Measurements from ENCODE around the gene PRSS33. TPM values are rescaled to one million over a fixed set of nuclear protein-coding genes. Genes with fewer than 3 reads are reported as not detected.

The PRSS33 gene, protein sequence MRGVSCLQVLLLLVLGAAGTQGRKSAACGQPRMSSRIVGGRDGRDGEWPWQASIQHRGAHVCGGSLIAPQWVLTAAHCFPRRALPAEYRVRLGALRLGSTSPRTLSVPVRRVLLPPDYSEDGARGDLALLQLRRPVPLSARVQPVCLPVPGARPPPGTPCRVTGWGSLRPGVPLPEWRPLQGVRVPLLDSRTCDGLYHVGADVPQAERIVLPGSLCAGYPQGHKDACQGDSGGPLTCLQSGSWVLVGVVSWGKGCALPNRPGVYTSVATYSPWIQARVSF
- polyA plus RNA-seq (2013, experiment 1 of 2) = not detected
- not detected for polyA plus RNA-seq (2013, experiment 2 of 2)

DNA sequence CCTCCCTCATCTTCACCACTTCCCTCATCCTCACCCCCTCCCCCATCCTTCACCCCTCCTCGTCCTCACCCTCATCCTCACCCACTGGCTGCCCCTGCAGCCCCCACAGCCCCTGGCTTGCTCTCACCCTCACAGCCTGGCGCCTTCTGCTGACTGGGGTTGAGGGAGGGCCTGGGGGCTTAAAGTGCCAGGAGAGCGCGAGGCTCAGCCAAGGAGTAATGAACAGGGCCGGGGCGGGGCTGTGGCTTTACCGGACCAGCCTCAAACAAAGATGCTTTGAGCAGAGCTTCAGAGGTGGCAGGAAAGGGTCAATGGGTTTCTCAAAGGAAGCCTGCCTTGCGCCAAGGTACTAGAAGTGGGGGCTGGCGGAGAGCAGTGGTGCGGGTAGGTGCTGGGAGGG lies at the start of gene PRSS33:
PRSS33 (minus strand) TSS at position 155 of the 400 bp plus-strand sequence. CDS start 1,013 bp downstream, outside the sequence.
- no peaks in the 10 kb centered on the region for H3K9me3 ChIP-seq (ENCODE audit: control insufficient read depth, low read length)
- H3K4me3 ChIP-seq (ENCODE audit: extremely low read depth, insufficient read depth, low read length, poor library complexity, severe bottlenecking) = no peak within 1 kb of the TSS
- H3K36me3 ChIP-seq (ENCODE audit: control insufficient read depth, insufficient read depth, low read length) = no peaks in the 10 kb centered on the region
- 49 to 55% methylated on average over 7 to 8 of the region's 10 CpGs for WGBS, 2 experiments (ENCODE audit: insufficient coverage in 2 of 2)
- H3K27ac ChIP-seq (ENCODE audit: low read depth, low read length, severe bottlenecking) = no peak within 1 kb of the TSS
- no peaks in the 10 kb centered on the region for H3K4me1 ChIP-seq (ENCODE audit: control insufficient read depth, insufficient read depth, low read length, poor library complexity, severe bottlenecking)

DNA sequence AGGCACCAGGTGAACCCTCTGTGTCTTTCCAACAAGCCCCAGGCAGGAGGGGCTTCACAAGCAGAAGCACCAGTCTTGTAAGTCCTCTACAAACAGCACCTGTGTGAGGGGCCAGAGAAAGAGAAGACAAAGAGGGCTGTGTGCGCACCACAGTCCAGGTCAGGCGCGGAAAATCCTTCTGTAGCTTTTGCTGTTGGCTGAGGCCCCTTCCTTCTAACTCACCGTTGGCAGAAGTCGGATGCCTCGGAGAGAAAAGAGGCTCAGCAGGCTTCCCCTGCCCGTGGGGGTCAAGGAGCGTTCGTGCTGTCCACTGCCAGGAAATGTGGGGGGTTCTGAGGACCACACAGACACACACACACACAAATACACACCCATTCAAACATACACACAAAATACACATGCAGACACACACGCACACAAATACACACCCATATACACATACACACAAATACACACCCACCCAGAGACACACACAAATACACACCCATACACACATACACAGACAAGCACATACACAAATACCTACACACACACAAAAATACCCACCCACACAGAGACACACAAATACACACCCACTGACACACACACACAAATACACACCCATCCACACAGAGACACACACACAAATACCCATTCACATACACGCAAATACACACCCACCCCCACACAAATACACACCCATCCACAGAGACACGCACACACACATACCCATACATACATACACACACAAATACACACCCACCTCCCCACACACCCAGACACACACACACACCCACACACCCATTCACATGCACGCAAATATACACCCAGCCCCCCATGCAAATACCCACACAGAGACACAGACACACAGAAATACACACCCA lies 49.5 kb upstream of the PRSS33 start:
- no peaks in the 10 kb centered on the region for H3K36me3 ChIP-seq (ENCODE audit: control insufficient read depth, insufficient read depth, low read length)
- H3K9me3 ChIP-seq (ENCODE audit: control insufficient read depth, low read length) = no peaks in the 10 kb centered on the region
- peaks cover 15% of the 10 kb centered on the region for H3K4me1 ChIP-seq (ENCODE audit: control insufficient read depth, insufficient read depth, low read length, poor library complexity, severe bottlenecking)
- H3K27ac ChIP-seq (ENCODE audit: low read depth, low read length, severe bottlenecking) = no peak overlapping the region
- no peak overlapping the region for H3K4me3 ChIP-seq (ENCODE audit: extremely low read depth, insufficient read depth, low read length, poor library complexity, severe bottlenecking)
- 81 to 95% methylated on average over 7 to 10 of the region's 13 CpGs for WGBS, 2 experiments (ENCODE audit: insufficient coverage in 2 of 2)

DNA sequence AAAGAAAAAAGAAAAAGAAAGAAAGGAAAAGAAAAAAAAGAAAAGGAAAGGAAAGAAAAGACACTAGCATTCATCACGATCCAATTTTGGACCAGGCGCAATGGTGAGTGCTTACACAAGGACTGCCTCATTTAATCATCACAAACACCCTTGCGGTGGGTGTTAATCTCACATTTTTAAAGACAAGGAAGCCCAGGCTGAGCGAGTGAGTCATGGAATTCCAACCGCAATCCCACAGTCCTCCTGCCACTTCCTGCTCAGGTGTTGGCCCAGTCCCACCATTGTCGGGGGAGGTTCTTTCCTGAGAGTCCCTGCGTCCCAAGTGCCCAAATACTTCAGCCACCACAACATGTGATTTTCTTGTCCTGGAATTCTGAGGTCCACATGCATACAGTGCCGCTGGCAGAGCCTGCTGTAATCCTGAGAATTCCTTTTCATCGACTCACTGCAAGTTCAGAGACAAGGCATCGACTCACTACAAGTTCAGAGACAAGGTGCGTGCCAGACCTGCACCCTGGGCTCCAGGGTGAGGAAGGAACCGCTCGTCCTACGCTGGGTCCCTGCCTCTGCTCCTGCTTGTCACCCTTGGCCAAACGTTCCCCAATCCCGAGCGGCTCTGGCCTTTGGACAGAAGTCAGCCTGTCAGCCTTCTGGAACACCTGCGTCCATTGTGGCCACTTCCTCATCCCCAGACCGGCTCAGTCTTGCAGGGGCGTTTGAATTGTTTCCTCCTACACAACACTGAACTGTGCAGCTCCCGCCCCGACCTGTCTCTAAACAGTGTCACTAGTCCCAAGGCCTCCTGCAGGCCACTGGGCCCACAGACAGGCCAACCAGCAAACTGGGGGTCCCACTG lies 48.5 kb upstream of the PRSS33 start:
- no peak overlapping the region for H3K4me3 ChIP-seq (ENCODE audit: extremely low read depth, insufficient read depth, low read length, poor library complexity, severe bottlenecking)
- H3K27ac ChIP-seq (ENCODE audit: low read depth, low read length, severe bottlenecking) = peak overlapping the region; percentile 53
- H3K4me1 ChIP-seq (ENCODE audit: control insufficient read depth, insufficient read depth, low read length, poor library complexity, severe bottlenecking) = peaks cover 15% of the 10 kb centered on the region
- H3K36me3 ChIP-seq (ENCODE audit: control insufficient read depth, insufficient read depth, low read length) = no peaks in the 10 kb centered on the region
- H3K9me3 ChIP-seq (ENCODE audit: control insufficient read depth, low read length) = no peaks in the 10 kb centered on the region
- 59 to 69% methylated on average over 15 to 18 of the region's 22 CpGs for WGBS, 2 experiments (ENCODE audit: insufficient coverage in 2 of 2)

DNA sequence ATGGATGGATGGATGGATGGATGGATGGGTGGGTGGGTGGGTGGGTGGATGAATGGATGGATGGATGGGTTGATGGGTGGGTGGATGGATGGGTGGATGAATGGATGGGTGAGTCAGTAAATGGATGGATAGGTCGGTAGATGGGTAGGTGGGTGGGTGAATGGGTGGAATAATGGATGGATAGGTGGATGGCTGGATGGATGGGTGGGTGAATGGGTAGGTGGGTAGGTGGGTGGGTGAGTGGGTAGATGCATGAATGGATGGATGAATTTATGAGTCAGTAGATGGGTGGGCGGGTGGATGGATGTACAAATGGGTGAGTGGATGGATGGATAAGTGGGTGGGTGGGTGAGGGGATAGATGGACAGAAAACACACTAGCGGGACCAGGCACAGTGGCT lies 47.6 kb upstream of the PRSS33 start:
- H3K27ac ChIP-seq (ENCODE audit: low read depth, low read length, severe bottlenecking) = no peak overlapping the region
- WGBS, 2 experiments (ENCODE audit: insufficient coverage in 2 of 2) = 90 to 92% methylated on average over 2 of the region's 3 CpGs

DNA sequence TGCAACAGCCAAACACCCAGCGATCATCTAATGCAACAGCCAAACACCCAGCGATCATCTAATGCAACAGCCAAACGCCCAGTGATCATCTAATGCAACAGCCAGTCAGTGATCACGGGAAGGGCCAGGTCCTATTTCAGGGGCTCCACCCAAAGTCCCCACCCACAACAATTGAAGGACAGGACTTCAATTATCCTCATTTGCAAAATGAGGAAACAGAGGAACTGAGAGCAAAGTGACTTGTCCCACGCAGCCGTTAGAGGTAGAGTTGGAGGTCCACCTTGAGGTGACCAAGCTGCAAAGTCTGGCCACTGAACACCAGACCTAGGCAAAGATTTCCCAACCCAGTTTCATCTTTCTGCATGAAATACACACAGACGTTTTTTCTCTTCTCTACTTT lies 46.4 kb upstream of the PRSS33 start:
- WGBS, 2 experiments (ENCODE audit: insufficient coverage in 2 of 2) = 73 to 94% methylated on average over 2 of the region's 7 CpGs
- H3K4me1 ChIP-seq (ENCODE audit: control insufficient read depth, insufficient read depth, low read length, poor library complexity, severe bottlenecking) = peaks cover 15% of the 10 kb centered on the region
- H3K9me3 ChIP-seq (ENCODE audit: control insufficient read depth, low read length) = no peaks in the 10 kb centered on the region
- no peaks in the 10 kb centered on the region for H3K36me3 ChIP-seq (ENCODE audit: control insufficient read depth, insufficient read depth, low read length)
- H3K27ac ChIP-seq (ENCODE audit: low read depth, low read length, severe bottlenecking) = no peak overlapping the region
- H3K4me3 ChIP-seq (ENCODE audit: extremely low read depth, insufficient read depth, low read length, poor library complexity, severe bottlenecking) = no peak overlapping the region

More for the DNA sequence above, 47.6 kb upstream of the PRSS33 start:
- Histone ChIP-seq H3K4me3 (ENCODE audit: extremely low read depth, insufficient read depth, low read length, poor library complexity, severe bottlenecking) (no peak overlapping the region), H3K4me1 (ENCODE audit: control insufficient read depth, insufficient read depth, low read length, poor library complexity, severe bottlenecking) (peaks cover 15% of the 10 kb centered on the region), H3K36me3 (ENCODE audit: control insufficient read depth, insufficient read depth, low read length) (no peaks in the 10 kb centered on the region), H3K9me3 (ENCODE audit: control insufficient read depth, low read length) (no peaks in the 10 kb centered on the region)

DNA sequence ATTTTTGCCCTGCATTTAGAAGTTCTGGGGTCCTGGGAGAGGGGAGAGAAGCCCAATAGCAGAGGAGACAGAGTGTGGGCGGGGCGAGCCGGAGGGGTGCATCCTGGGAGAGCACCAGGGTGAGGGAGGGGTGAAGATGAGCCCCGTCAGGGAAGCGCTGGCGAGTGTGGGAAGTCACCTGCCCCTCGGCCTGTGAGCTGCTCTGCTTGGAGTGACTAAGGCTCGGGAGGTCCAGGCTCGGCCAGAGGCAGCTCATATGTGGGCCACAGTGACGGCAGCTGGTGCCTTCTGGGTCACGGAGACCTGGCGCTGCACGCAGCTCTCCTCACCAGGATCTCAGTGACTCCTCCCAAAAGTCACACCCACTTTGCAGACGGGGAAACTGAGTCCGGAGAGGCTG lies 43.8 kb upstream of the PRSS33 start:
- WGBS, 2 experiments (ENCODE audit: insufficient coverage in 2 of 2) = 88 to 91% methylated on average over 11 to 15 of the region's 15 CpGs
- H3K4me1 ChIP-seq (ENCODE audit: control insufficient read depth, insufficient read depth, low read length, poor library complexity, severe bottlenecking) = peaks cover 12% of the 10 kb centered on the region
- no peaks in the 10 kb centered on the region for H3K36me3 ChIP-seq (ENCODE audit: control insufficient read depth, insufficient read depth, low read length)
- no peak overlapping the region for H3K27ac ChIP-seq (ENCODE audit: low read depth, low read length, severe bottlenecking)
- no peak overlapping the region for H3K4me3 ChIP-seq (ENCODE audit: extremely low read depth, insufficient read depth, low read length, poor library complexity, severe bottlenecking)
- no peaks in the 10 kb centered on the region for H3K9me3 ChIP-seq (ENCODE audit: control insufficient read depth, low read length)

DNA sequence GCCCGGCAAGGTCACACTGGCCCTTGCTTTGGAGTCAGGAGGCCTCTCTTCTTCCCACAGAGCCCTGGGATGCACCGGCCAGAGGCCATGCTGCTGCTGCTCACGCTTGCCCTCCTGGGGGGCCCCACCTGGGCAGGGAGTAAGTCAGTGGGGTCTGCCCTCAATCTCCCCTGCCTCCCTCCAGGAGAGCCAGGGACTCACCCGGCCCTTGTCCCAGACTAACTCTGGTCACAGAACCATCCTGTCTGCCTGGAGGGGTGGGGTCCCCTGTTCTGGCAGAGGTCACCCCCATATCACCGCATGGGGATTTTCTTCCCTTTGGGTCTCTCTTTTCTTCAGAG lies 43.0 kb upstream of the PRSS33 start:
- no peak overlapping the region for H3K4me3 ChIP-seq (ENCODE audit: extremely low read depth, insufficient read depth, low read length, poor library complexity, severe bottlenecking)

DNA sequence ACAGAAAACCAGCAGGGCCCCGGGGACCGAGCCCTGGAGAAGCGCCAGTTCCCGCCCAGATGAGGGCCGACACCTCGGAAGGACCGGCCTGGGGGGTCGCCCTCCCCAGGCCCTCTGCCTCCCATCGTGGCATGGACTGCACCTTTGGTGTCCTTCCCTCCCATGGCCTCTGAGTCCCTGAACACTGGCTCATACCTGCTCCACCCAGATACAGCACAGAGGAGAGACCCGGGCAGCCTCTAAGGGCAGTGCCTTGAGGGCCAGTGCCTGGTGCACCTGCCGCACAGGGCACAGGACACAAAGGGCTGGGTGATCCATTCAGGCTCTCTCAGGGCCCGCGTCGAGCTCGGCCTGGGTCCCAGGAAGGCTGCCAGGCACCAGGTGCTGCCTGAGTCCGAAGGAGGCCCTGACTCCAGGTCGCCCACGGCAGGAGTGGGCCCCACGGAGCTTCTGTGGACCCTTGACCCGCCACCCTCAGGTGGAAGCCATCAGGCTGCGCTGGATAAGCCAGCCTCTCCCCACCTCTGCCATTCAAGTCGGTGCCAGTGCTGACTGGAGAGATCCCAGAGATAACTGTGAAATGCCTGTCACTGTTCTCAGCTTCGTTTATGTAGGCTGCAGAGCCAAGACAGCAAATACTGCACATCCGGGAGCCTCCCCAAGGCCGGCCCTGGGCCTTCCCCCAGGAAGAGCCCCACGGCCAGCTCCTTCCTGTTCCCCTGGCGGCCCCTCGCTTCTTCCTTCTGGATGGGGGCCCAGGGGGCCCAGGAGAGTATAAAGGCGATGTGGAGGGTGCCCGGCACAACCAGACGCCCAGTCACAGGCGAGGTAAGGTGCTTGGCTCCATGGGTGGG lies 42.4 kb upstream of the PRSS33 start, which contains the start of gene ZG16B:
ZG16B (plus strand) TSS at position 803 of the 854 bp plus-strand sequence. CDS start 139 bp downstream, outside the sequence.
- 82 to 87% methylated on average over 25 to 30 of the region's 32 CpGs for WGBS, 2 experiments (ENCODE audit: insufficient coverage in 2 of 2)
- Histone ChIP-seq H3K27ac (ENCODE audit: low read depth, low read length, severe bottlenecking) (no peak within 1 kb of the TSS), H3K4me1 (ENCODE audit: control insufficient read depth, insufficient read depth, low read length, poor library complexity, severe bottlenecking) (no peaks in the 10 kb centered on the region), H3K9me3 (ENCODE audit: control insufficient read depth, low read length) (no peaks in the 10 kb centered on the region), H3K36me3 (ENCODE audit: control insufficient read depth, insufficient read depth, low read length) (no peaks in the 10 kb centered on the region), H3K4me3 (ENCODE audit: extremely low read depth, insufficient read depth, low read length, poor library complexity, severe bottlenecking) (no peak within 1 kb of the TSS)

More for the DNA sequence above, 43.0 kb upstream of the PRSS33 start:
- WGBS, 2 experiments (ENCODE audit: insufficient coverage in 2 of 2) = 93 to 98% methylated on average over 3 to 4 of the region's 5 CpGs
- no peak overlapping the region for H3K27ac ChIP-seq (ENCODE audit: low read depth, low read length, severe bottlenecking)
- H3K36me3 ChIP-seq (ENCODE audit: control insufficient read depth, insufficient read depth, low read length) = no peaks in the 10 kb centered on the region
- H3K4me1 ChIP-seq (ENCODE audit: control insufficient read depth, insufficient read depth, low read length, poor library complexity, severe bottlenecking) = peaks cover 3% of the 10 kb centered on the region
- H3K9me3 ChIP-seq (ENCODE audit: control insufficient read depth, low read length) = no peaks in the 10 kb centered on the region

DNA sequence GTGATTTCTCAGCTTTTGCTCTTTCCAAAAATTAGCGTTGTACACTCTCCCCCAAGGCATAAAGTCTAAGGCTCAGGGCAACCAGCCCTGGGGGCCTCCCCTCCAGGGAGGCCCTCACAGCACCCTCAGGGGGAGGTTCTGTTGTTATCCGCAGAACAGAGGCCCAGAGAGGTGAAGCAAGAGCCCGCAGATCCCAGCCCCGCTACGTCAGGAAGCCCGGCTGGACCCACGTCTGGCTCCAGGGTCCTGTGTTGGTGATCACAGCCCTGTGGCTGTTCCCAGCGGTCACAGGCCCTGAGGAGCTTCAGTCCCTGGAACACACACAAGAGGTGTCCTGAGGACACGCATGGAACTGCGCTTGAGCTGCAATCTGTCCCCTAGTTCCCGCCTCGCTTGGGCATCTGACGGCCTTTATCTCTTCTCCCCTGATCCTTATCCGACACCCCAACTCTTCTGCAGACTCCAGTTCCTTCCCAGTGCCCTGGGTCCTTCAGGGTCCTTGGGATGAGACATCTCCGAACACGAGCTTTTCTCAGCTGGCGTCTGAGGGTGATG lies 41.6 kb upstream of the PRSS33 start:
- Histone ChIP-seq H3K4me3 (ENCODE audit: extremely low read depth, insufficient read depth, low read length, poor library complexity, severe bottlenecking) (no peak overlapping the region), H3K4me1 (ENCODE audit: control insufficient read depth, insufficient read depth, low read length, poor library complexity, severe bottlenecking) (no peaks in the 10 kb centered on the region), H3K27ac (ENCODE audit: low read depth, low read length, severe bottlenecking) (no peak overlapping the region), H3K36me3 (ENCODE audit: control insufficient read depth, insufficient read depth, low read length) (no peaks in the 10 kb centered on the region), H3K9me3 (ENCODE audit: control insufficient read depth, low read length) (no peaks in the 10 kb centered on the region)
- WGBS, 2 experiments (ENCODE audit: insufficient coverage in 2 of 2) = 91 to 94% methylated on average over 15 to 16 of the region's 17 CpGs

Measured in mesodermal cell (in vitro differentiated cells).